Cardiac fibroblast (primary cell): ENCODE data around the gene COL24A1.

Experiments
- DNase-seq, 2 donors: peaks; one replicate each; pipeline versions ENCODE4 v3.0.0 to v3.0.0-alpha.2; 2010; ENCODE audit warnings: low read depth in 2 of 2
- H3K4me3 ChIP-seq, 2 donors: replicated peaks in 1 of 2; 1 replicate in 1 of 2; 2 replicates in 1 of 2; pipeline ENCODE4 v1.5.1; 2011; ENCODE audit warnings: low read depth in 2 of 2, low read length in 2 of 2, mild to moderate bottlenecking in 2 of 2, moderate library complexity in 1 of 2
- TF ChIP-seq, protein P1 (sequence below): IDR thresholded peaks from one replicate; pipeline ENCODE4 v1.5.1; 2011; ENCODE audit warnings: low read depth, mild to moderate bottlenecking, low read length, inconsistent platforms

The COL24A1 gene

DNA sequence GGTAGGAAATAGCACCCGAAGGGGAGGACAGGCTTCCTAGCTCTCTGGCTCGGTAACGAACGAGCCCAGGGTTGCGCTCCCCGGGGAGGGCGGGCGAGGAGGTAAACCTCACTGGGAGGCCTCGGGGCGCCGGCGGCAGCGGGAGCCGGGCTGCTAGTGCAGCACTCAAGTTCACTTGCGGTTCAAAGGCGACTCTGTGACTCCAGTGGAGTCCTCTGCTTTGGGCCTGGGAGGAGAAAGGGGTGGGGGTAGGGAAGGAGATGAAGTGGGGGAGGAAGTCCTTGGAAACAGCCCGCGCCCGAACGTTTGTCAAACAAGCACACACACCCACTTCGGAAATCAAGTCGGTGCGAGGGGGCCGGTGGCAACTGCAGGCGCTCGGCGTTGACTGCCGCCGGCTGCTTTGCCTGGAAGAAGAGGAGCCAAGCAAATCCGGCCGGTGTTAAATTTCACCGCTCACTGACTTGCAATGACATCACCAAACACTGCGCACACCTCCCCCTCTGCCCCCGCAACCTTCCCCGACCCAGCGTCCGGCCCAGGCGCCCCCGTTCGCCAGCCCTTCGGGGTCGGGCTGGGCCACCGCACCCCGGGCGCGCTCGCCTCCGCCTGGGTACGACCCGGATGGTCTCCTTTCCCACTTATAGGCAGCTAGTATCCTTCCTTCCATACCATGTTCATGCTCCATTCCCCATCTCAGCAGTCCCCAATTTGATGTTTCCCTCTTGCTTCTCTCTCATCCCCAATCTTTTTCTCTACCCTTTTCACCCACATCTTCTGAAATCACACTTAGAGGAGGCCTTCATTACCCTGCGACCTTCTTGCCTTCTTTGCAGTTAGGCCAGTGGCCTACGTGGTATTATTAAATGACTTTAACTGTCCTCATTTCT is at the start of gene COL24A1:
TSS of gene COL24A1 (minus strand) at position 207 of the 890 bp plus-strand sequence. CDS start 376 bp downstream, outside the sequence.
- peak; percentile 38 to 55 for DNase-seq
- peak within 1 kb of the TSS; percentile 32 to 43 for H3K4me3 ChIP-seq
- TF ChIP-seq, protein P1, sequence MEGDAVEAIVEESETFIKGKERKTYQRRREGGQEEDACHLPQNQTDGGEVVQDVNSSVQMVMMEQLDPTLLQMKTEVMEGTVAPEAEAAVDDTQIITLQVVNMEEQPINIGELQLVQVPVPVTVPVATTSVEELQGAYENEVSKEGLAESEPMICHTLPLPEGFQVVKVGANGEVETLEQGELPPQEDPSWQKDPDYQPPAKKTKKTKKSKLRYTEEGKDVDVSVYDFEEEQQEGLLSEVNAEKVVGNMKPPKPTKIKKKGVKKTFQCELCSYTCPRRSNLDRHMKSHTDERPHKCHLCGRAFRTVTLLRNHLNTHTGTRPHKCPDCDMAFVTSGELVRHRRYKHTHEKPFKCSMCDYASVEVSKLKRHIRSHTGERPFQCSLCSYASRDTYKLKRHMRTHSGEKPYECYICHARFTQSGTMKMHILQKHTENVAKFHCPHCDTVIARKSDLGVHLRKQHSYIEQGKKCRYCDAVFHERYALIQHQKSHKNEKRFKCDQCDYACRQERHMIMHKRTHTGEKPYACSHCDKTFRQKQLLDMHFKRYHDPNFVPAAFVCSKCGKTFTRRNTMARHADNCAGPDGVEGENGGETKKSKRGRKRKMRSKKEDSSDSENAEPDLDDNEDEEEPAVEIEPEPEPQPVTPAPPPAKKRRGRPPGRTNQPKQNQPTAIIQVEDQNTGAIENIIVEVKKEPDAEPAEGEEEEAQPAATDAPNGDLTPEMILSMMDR = no peak

DNA sequence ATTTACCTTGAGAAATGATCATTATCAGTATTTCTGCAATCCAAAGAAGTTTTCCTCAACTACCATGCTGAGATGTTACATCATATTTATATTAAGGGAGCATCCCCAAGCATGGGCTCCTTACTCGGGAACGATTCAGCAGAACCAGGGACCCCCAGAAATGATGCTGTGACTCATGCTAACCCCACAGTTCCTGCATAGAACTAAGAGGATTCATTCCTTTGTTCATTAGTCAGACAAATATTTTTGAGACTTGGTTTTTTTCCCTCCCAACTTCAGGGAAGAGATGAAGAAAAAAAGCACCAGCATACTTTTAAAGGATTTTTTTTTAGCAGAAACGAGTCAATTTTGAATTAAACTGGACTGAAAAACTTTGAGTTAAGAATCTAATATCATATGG is 49.2 kb upstream of the COL24A1 start:
- DNase-seq = peak in 1 of 2 donors; percentile 41

DNA sequence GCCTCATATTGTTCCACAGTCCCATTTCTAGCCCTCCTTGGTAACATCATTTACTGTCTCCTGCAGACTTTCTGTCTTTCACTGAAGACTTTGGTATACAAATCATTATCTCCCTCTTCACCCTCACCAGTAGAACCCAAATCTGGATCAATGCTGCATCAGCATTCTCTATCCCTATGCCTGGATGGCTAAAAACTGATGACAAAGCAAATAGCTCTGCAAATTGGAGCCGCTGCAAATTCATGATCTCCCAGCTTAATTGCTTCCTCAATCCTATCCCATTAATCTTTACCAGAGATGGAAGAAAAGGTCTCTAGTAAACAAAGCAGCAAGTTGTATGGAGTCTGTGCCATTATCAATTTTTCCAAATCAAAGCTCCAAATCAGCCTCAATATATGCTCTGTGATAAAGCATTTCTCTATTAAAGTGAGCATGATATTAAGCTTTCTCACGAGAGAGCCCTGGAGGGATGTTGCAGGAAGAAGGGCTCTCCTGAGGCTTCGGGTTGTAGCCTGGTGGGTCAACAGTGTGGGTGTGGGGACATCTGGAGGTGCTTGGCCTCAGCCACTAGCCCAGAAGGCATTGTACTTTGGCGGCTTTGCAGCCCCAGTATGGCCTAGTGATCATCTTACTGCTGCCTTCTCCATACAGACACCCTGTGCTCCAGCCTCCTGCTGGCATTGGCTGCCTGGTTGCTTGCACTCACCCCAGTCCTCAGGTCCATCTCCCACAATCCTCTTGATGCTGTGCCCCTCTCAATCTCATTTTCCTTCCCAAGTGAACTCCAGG is 46.2 kb upstream of the COL24A1 start:
- TF ChIP-seq, protein P1 = no peak
- H3K4me3 ChIP-seq = no peak overlapping the region
- DNase-seq = no peak

More for the DNA sequence above, 49.2 kb upstream of the COL24A1 start:
- H3K4me3 ChIP-seq = no peak overlapping the region
- TF ChIP-seq, protein P1 = no peak

DNA sequence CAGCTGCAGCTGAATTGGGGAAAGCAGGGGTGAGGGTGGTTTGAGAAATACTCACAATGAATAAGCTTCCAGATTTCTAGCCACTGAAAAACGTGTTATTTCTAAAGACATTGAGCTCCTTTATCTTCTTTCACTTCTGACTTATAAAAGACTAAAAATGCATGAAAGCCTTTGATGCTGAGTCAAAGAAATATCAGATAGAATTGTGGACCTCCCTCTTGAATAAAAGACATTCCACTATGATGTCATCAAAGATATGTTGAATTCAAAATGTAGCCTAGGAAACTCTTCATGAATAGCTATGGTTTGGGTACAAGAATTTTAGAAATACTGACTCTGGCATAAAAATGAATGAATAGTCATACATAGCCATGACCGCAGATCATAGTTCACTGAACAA is 44.7 kb upstream of the COL24A1 start:
- H3K4me3 ChIP-seq = no peak overlapping the region
- peak in 1 of 2 donors; percentile 63 for DNase-seq
- TF ChIP-seq, protein P1 = no peak

DNA sequence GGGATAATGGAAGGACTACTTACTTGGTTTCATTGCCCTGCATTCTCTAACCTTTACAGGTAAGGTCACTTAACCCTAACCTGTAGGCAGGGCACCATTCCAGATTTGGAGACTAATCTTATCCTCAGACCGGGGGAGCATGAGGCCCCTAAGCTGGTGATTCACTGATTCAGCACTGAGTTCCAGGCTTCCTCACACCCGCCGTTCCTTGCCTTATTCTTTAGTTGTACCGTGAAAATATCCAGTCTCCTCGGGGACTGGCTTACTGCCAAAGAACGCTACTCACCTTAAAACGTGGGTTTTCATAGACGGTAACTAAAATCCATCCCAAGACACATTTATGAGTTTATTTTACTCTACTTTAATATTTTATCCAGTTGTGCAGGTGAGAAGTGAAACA is 44.3 kb upstream of the COL24A1 start:
- TF ChIP-seq, protein P1 = no peak
- H3K4me3 ChIP-seq = no peak overlapping the region
- DNase-seq = peak in 1 of 2 donors; percentile 32

DNA sequence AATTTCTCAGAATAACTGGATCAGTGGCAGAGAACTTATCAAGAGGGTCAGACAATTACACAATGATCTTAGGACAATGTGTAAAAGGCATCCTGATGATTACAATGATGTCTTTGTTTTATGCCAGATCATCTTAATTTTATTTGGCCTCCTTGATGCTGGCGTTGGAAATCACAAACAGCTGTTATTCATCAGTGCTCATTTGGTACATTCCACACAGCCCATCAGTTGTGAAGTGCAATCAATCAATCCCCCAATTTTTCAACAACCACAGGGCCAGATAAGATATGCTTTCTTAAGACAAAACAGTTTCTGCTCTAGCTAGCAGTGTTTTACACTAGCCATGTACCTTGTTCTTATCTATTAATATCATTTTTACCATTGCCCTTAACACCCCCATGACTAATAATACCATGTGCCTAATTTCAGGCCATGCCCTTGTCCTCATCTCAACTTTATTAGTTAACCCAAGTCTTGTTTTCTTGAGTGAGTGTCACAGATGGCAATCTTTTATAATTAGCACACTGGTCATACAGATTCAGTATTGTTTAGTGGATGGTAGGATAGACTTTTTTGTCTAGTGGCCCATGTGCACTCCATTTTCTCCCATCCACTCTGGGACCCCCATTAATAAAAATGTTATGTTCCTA is 40.8 kb upstream of the COL24A1 start:
- TF ChIP-seq, protein P1 = no peak
- peak in 1 of 2 donors; percentile 54 for DNase-seq
- no peak overlapping the region for H3K4me3 ChIP-seq
